Measurements from ENCODE around the gene LYST.
"Not testable (repeated sequence)": the region's sequence is repeated elsewhere in the genome, so short reads cannot be mapped to it uniquely, and the experiment has no call there.

The LYST gene

GRCh38 chr1:235643837-235644692, 222.6 kb downstream of the LYST start:
- Histone ChIP-seq H3K27me3 (peaks cover 32 to 44% (median 38%) of the 10 kb centered on the region in 11 experiments), H3K36me3 (no peaks in the 10 kb centered on the region), H4K20me1 (peaks cover 0 to 38% (median 7%) of the 10 kb centered on the region in 11 experiments; a peak in 10 of 22 replicates), H3K4me2 (no peak overlapping the region), H3K4me3 (no peak overlapping the region), H3K9ac (no peak overlapping the region), H3K9me3 (replicated peaks in 1 of 11) (no peaks in the 10 kb centered on the region), H3K4me1 (peaks cover 28 to 47% (median 40%) of the 10 kb centered on the region in 10 experiments), H3K27ac (no peak overlapping the region)
- TF ChIP-seq Cebpa-rat (IDR thresholded peaks at IDR 0.05), result no peak

DNA sequence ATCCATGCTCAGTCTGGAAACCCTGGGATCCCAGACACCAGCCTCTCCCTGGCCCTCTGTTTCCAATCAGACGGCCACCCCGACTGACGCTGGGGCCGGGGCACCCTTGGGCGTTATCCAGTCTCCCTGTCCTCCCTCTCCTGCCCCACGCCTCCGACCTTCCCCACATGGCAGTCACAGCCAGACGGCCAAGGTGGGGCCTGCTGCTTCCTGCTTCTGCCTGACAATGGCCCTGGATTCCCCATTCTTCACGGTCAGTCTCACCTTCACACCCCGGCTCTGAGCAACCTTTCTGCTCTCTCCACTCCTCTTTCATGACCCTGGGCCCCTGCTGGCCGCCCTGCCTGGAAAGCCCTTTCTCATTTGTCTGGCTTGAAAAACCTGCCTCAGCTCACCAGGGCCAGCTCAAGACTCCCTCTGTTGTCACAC, 223.7 kb downstream of the LYST start:
- Histone ChIP-seq H3K27ac (peak overlapping the region in 8 of 11 experiments; percentile 7 to 80 (median 48); a peak in 11 of 22 replicates), H3K4me2 (peak overlapping the region; percentile 77 to 99 (median 95); a peak in 21 of 22 replicates)

DNA sequence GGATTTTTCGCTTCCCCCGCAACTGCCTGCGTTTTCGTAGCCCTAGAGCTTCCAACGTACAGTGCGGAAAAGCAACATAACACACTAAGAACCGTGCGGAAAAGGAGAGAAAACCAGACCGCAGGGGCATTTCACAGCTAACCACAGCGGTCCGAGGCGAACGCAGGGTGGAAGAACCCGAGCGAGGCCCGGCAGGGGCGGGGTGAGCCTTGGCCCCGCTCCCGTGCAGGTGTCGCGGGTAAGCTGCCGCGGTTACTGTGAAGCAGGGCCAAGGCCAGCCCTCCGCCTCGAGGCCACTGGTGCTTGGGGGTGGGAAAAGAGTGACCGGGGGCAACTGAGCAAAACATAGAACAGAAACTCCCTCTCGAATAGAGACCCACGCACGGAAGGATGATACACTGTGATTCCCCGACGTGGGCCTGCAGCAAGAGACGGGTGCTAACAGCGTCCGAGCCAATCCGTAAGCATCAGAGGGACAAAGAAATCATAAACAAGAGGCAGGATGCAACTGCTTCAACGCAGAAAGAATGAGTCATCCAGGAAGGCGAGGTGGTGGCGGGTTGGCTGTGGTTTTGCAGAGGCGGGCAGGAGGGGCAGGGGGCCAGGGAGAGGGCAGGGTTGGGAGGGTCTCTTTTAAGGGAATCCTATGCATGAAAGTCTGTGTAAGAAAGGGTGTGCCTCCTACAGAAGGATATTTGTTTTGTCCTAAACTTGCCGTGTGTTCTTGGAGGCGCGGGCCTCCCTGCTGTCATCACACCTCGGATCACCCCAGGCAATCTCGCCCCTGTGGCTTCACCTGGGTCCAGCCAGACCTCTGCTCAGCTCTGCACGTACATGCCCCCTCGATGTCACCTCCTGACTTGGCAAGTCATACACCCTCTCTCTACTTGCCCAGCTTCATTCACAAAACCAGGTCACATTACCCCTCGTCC, 224.4 kb downstream of the LYST start:
- Histone ChIP-seq H3K27ac (peak overlapping the region in 10 of 11 experiments; percentile 51 to 80 (median 78); a peak in 19 of 22 replicates), H4K20me1 (peaks cover 0 to 23% (median 0%) of the 10 kb centered on the region in 11 experiments; a peak in 7 of 22 replicates), H3K9me3 (replicated peaks in 1 of 11) (no peaks in the 10 kb centered on the region), H3K9ac (peak overlapping the region; percentile 54 to 76 (median 68); a peak in 21 of 22 replicates), H3K36me3 (no peaks in the 10 kb centered on the region), H3K4me3 (peak overlapping the region; percentile 38 to 69 (median 50)), H3K4me1 (peaks cover 22 to 39% (median 32%) of the 10 kb centered on the region in 10 experiments), H3K27me3 (peaks cover 15 to 26% (median 20%) of the 10 kb centered on the region in 11 experiments), H3K4me2 (peak overlapping the region; percentile 77 to 99 (median 95))
- TF ChIP-seq Cebpa-rat (IDR thresholded peaks at IDR 0.05), result no peak

More for the DNA sequence above, 223.7 kb downstream of the LYST start:
- H4K20me1 ChIP-seq, result peaks cover 0 to 26% (median 0%) of the 10 kb centered on the region in 11 experiments; a peak in 7 of 22 replicates
- H3K27me3 ChIP-seq, result peaks cover 21 to 33% (median 27%) of the 10 kb centered on the region in 11 experiments
- peaks cover 22 to 39% (median 32%) of the 10 kb centered on the region in 10 experiments for H3K4me1 ChIP-seq
- no peak overlapping the region for H3K4me3 ChIP-seq
- H3K36me3 ChIP-seq, result no peaks in the 10 kb centered on the region
- no peaks in the 10 kb centered on the region for H3K9me3 ChIP-seq (replicated peaks in 1 of 11)
- no peak for TF ChIP-seq Cebpa-rat (IDR thresholded peaks at IDR 0.05)
- H3K9ac ChIP-seq, result peak overlapping the region in 2 of 11 experiments; percentile 17 to 47; a peak in 2 of 22 replicates

DNA sequence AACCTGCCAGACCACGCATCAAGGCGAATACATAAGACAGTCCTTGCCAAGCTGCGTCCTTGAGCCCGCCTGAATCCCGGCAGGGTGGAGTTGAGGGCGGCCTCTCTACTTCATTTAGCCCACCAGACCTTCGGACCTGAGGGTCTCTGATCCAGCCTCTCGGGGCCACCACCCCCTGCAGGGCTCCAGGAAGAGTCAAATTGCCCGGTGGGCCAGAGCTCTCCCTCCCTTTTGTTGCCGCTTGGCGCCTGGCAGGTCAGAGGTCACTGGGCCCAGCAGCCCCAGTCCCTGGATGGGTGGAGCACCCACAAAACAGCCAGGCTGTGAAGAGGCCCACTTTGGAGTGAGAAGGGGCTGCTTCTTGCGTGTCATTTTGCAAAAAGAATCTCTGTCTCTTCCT, 226.1 kb downstream of the LYST start:
- Histone ChIP-seq H4K20me1 (peaks cover 0 to 23% (median 0%) of the 10 kb centered on the region in 11 experiments; a peak in 7 of 22 replicates), H3K4me2 (peak overlapping the region; percentile 77 to 99 (median 95); a peak in 19 of 22 replicates), H3K36me3 (no peaks in the 10 kb centered on the region), H3K4me1 (peaks cover 22 to 39% (median 32%) of the 10 kb centered on the region in 10 experiments), H3K27me3 (peaks cover 0 to 9% (median 5%) of the 10 kb centered on the region in 11 experiments; a peak in 6 of 22 replicates), H3K9ac (no peak overlapping the region; a peak in 1 of 22 replicates), H3K9me3 (replicated peaks in 1 of 11) (no peaks in the 10 kb centered on the region), H3K4me3 (no peak overlapping the region), H3K27ac (peak overlapping the region in 1 of 11 experiments; percentile 80; a peak in 3 of 22 replicates)
- no peak for TF ChIP-seq Cebpa-rat (IDR thresholded peaks at IDR 0.05)

- TF ChIP-seq Cebpa-rat (IDR thresholded peaks at IDR 0.05), result no peak
- peaks cover 22 to 39% (median 32%) of the 10 kb centered on the region in 10 experiments for H3K4me1 ChIP-seq
- peak overlapping the region in 6 of 11 experiments; percentile 77 to 99 (median 93); a peak in 6 of 22 replicates for H3K4me2 ChIP-seq
- no peaks in the 10 kb centered on the region for H3K36me3 ChIP-seq
- H3K27me3 ChIP-seq, result peaks cover 0 to 5% (median 0%) of the 10 kb centered on the region in 11 experiments; a peak in 3 of 22 replicates
- no peak overlapping the region for H3K27ac ChIP-seq
- peaks cover 0 to 17% (median 0%) of the 10 kb centered on the region in 11 experiments; a peak in 7 of 22 replicates for H4K20me1 ChIP-seq
- H3K9me3 ChIP-seq (replicated peaks in 1 of 11), result no peaks in the 10 kb centered on the region
- no peak overlapping the region for H3K9ac ChIP-seq
- H3K4me3 ChIP-seq, result no peak overlapping the region
Measured at GRCh38 chr1:235639226-235640205, 227.2 kb downstream of the LYST start.

DNA sequence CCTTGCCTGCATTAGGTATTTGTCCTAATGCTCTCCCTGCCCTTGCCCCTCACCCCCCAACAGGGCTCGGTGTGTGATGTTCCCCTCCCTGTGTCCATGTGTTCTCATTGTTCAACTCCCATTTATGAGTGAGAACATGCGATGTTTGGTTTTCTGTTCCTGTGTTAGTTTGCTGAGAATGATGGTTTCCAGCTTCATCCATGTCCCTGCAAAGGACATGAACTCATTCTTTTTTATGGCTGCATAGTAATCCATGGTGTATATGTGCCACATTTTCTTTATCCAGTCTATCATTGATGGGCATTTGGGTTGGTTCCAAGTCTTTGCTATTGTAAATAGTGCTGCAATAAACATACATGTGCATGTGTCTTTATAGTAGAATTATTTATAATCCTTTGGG, 228.1 kb downstream of the LYST start:
- not testable (repeated sequence) for H3K9me3 ChIP-seq (replicated peaks in 1 of 11); H3K4me2 ChIP-seq; H3K4me3 ChIP-seq; H3K36me3 ChIP-seq; H3K9ac ChIP-seq; H3K27me3 ChIP-seq; H3K27ac ChIP-seq
- Histone ChIP-seq H4K20me1 (peaks cover 0 to 11% (median 0%) of the 10 kb centered on the region in 11 experiments; a peak in 6 of 22 replicates), H3K4me1 (peaks cover 22 to 39% (median 33%) of the 10 kb centered on the region in 10 experiments)

DNA sequence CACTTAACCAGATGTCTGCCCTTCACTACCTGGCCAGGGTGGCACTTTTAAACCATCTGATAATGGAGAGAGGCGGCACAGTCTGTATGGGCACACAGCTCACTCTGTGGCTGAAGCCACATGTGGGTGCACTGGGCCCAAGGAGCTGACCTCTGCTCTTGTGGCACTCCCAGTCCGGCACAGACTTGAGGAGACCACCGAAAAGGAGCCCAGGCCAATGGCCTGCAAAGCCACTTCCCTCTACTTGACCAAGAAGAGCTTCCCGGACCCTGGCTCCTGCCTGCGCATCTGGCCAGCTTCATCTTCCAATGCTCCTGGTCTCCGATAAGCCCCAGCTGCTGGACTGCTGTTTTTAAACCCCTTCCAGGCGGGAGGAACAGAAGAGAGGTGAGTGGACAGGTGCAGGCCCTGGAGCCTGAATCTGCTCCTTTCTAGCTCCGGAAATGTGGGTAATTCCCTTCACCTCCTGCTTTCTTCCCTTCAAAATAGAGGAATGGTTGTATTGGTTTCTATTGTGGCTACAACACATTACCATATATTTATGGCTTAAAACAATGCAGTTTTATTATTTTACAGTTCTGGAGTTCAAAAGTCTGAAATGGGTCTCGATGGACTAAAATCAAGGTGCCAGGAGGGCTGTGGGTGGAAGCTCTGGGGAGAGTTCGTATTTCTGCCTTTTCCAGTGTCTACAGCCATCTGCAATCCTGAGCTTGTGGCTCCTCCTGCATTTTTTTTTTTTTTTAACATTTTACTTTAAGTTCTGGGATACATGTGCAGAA, 228.8 kb downstream of the LYST start:
- Histone ChIP-seq H3K4me1 (peaks cover 28 to 42% (median 37%) of the 10 kb centered on the region in 10 experiments), H3K27me3 (peaks cover 0 to 5% (median 0%) of the 10 kb centered on the region in 11 experiments; a peak in 2 of 22 replicates), H3K27ac (no peak overlapping the region), H4K20me1 (peaks cover 0 to 4% (median 0%) of the 10 kb centered on the region in 11 experiments; a peak in 5 of 22 replicates), H3K9ac (no peak overlapping the region), H3K4me3 (no peak overlapping the region), H3K4me2 (no peak overlapping the region), H3K9me3 (replicated peaks in 1 of 11) (no peaks in the 10 kb centered on the region), H3K36me3 (no peaks in the 10 kb centered on the region)
- no peak for TF ChIP-seq Cebpa-rat (IDR thresholded peaks at IDR 0.05)

All from BLaER1 treated with 17β-estradiol and CSF1 and Interleukin-3, amounts not matched to agents 10 nM and 100 nM (cell line).